ENCODE data around the gene PXN.

PXN gene

GRCh38 chr12:120229071-120229486 is 36.5 kb downstream of the PXN start (continued):
- peak; percentile 30; the same call in 1 of the 2 replicates for TF ChIP-seq ZBTB44 (tag by site-specific recombination; IDR thresholded peaks at IDR 0.05)
- peak; percentile 12; the same call in 1 of the 2 replicates for TF ChIP-seq ZXDB (tag by site-specific recombination; IDR thresholded peaks at IDR 0.05)
- no peak for TF ChIP-seq ZNF791 (tag by site-specific recombination; IDR thresholded peaks at IDR 0.05)
- no peak for TF ChIP-seq ELK4 (IDR thresholded peaks at IDR 0.05; ENCODE audit: borderline replicate concordance, low read depth, low read length)
- TF ChIP-seq EGR2 (tag by site-specific recombination; IDR thresholded peaks at IDR 0.05; ENCODE audit: low read depth), result peak; percentile 67

GRCh38 chr12:120228291-120229070 is 37.0 kb downstream of the PXN start:
- Histone ChIP-seq H3K4me1 (ENCODE audit: control insufficient read depth, insufficient read depth, low read length) (peaks cover 42% of the 10 kb centered on the region), H3K4me3 (ENCODE audit: low read depth, low read length) (no peak overlapping the region), H3K9me3 (ENCODE audit: control insufficient read depth, insufficient read depth, low read depth, low read length) (no peaks in the 10 kb centered on the region), H3K27ac (ENCODE audit: extremely low read depth, low read depth, low read length) (peak overlapping the region; percentile 4; the same call in 1 of the 2 replicates), H3K36me3 (ENCODE audit: control insufficient read depth in 2 of 2, insufficient read depth in 1 of 2, low read length in 2 of 2) (peaks cover 0 to 13% of the 10 kb centered on the region in 2 experiments; a peak in 1 of 3 replicates)
- CTCF ChIA-PET, result interaction anchor here (0.5 to 14.3 kb wide), 40 partner anchors 8 to 881 kb away, joined by 3 to 581 read pairs (median 6); partner anchors contain the start of genes PXN, RNU4-1, RNU4-2 and RPLP0
- POLR2A ChIA-PET, result interaction anchor here (0.7 to 10.5 kb wide), 7 partner anchors 21 to 63 kb away, joined by 3 to 194 read pairs (median 6); partner anchors contain the start of genes PXN, RNU4-1, RNU4-2 and RPLP0
- peak; percentile 67 for TF ChIP-seq ZNF2 (tag by site-specific recombination; IDR thresholded peaks at IDR 0.05)
- no peak for TF ChIP-seq ZSCAN4 (tag by site-specific recombination; IDR thresholded peaks at IDR 0.05)
- TF ChIP-seq ZBTB20 (tag by site-specific recombination; IDR thresholded peaks at IDR 0.05), result peak; percentile 58; the same call in 1 of the 2 replicates
- peak; percentile 65 for TF ChIP-seq ZNF341 (tag by site-specific recombination; IDR thresholded peaks at IDR 0.05; ENCODE audit: low read depth)
- no peak for TF ChIP-seq ZNF558 (tag by site-specific recombination; IDR thresholded peaks at IDR 0.05)
- no peak for TF ChIP-seq SETDB1 (IDR thresholded peaks at IDR 0.05; ENCODE audit: insufficient read length, low read length)
- no peak for TF ChIP-seq ZNF302 (tag by site-specific recombination; IDR thresholded peaks at IDR 0.05; ENCODE audit: low read depth)
- no peak for TF ChIP-seq ZNF138 (tag by site-specific recombination; IDR thresholded peaks at IDR 0.05; ENCODE audit: borderline replicate concordance)
- TF ChIP-seq ZNF521 (tag by site-specific recombination; IDR thresholded peaks at IDR 0.05), result no peak
- TF ChIP-seq KLF10 (tag by site-specific recombination; IDR thresholded peaks at IDR 0.05), result no peak
- no peak for TF ChIP-seq ZNF354C (tag by site-specific recombination; IDR thresholded peaks at IDR 0.05; ENCODE audit: borderline replicate concordance, low read depth)
- TF ChIP-seq ZNF311 (tag by site-specific recombination; IDR thresholded peaks at IDR 0.05; ENCODE audit: borderline replicate concordance), result no peak
- no peak for TF ChIP-seq ZNF776 (tag by site-specific recombination; IDR thresholded peaks at IDR 0.05; ENCODE audit: borderline replicate concordance)
- 0 out of 2 replicates have a peak, but pooled peaks have one; percentile 45 for TF ChIP-seq PRDM10 (tag by site-specific recombination; IDR thresholded peaks at IDR 0.05)
- no peak for TF ChIP-seq ZNF76 (tag by site-specific recombination; IDR thresholded peaks at IDR 0.05; ENCODE audit: borderline replicate concordance, low read depth)
- no peak for TF ChIP-seq ZNF184 (tag by site-specific recombination; IDR thresholded peaks at IDR 0.05)
- peak; percentile 52 for TF ChIP-seq KLF8 (tag by site-specific recombination; IDR thresholded peaks at IDR 0.05)
- no peak for TF ChIP-seq ZNF10 (tag by site-specific recombination; IDR thresholded peaks at IDR 0.05)
- TF ChIP-seq ZNF473 (tag by site-specific recombination; IDR thresholded peaks at IDR 0.05), result no peak
- TF ChIP-seq ZNF202 (tag by site-specific recombination; IDR thresholded peaks at IDR 0.05; ENCODE audit: borderline replicate concordance), result no peak
- no peak for TF ChIP-seq SP2 (tag by site-specific recombination; IDR thresholded peaks at IDR 0.05)
- TF ChIP-seq ZNF560 (tag by site-specific recombination; IDR thresholded peaks at IDR 0.05; ENCODE audit: borderline replicate concordance), result no peak
- TF ChIP-seq ZNF514 (tag by site-specific recombination; IDR thresholded peaks at IDR 0.05), result no peak
- TF ChIP-seq ZNF221 (tag by site-specific recombination; IDR thresholded peaks at IDR 0.05; ENCODE audit: borderline replicate concordance), result no peak

Measured in HEK293 (cell line).